DND-41 (cell line): Measurements from ENCODE around the gene NME3.

Experiments used
- ATAC-seq: fragments of 200-7000 bp; cut with Tn5 transposase; 3 replicates; pipeline ENCODE4 v1.9.1; 2021; ENCODE audit warnings: low read depth; ENCODE audit not compliant: insufficient read depth
- DNase-seq: peaks from one replicate; pipeline ENCODE4 v3.0.0-alpha.2; 2020
- H2AFZ ChIP-seq: 2 replicates; pipeline ENCODE4 v1.6.0; 2012; ENCODE audit warnings: low read depth, low read length
- H3K27ac ChIP-seq: 2 replicates; pipeline ENCODE4 v1.5.1; 2012; ENCODE audit warnings: low read length, inconsistent platforms
- H3K27me3 ChIP-seq: fragments of 200-600 bp; sonication (generic); 2 replicates; pipeline ENCODE4 v1.6.0; 2012; ENCODE audit warnings: low read length, mild to moderate bottlenecking, inconsistent platforms; ENCODE audit not compliant: insufficient read depth, poor library complexity
- H3K36me3 ChIP-seq: 2 replicates; pipeline ENCODE4 v1.5.1; 2012; ENCODE audit warnings: low read length, inconsistent platforms; ENCODE audit not compliant: insufficient read depth
- H3K4me1 ChIP-seq: 2 replicates; pipeline ENCODE4 v1.5.1; 2012; ENCODE audit warnings: mild to moderate bottlenecking, low read length; ENCODE audit not compliant: insufficient read depth
- H3K4me2 ChIP-seq: 2 replicates; pipeline ENCODE4 v1.6.0; 2012; ENCODE audit warnings: mild to moderate bottlenecking, moderate library complexity, low read length, inconsistent platforms; ENCODE audit not compliant: insufficient read depth
- H3K4me3 ChIP-seq, 2 experiments: fragments of 200-600 bp in 1 of 2; shearing (Covaris generic) in 1 of 2; 2 replicates each; pipeline ENCODE4 v1.5.1; 2012 to 2016; ENCODE audit warnings: inconsistent platforms in 2 of 2, low read length in 2 of 2, mild to moderate bottlenecking in 2 of 2, low read depth in 1 of 2, moderate library complexity in 1 of 2
- H3K79me2 ChIP-seq: 2 replicates; pipeline ENCODE4 v1.6.0; 2012; ENCODE audit warnings: low read length, inconsistent platforms; ENCODE audit not compliant: insufficient read depth
- H3K9ac ChIP-seq: 2 replicates; pipeline ENCODE4 v1.6.0; 2012; ENCODE audit warnings: low read depth, mild to moderate bottlenecking, inconsistent platforms, low read length, moderate library complexity
- H3K9me3 ChIP-seq: 2 replicates; pipeline ENCODE4 v1.5.1; 2012; ENCODE audit warnings: low read length, moderate library complexity, mild to moderate bottlenecking, inconsistent platforms; ENCODE audit not compliant: insufficient read depth, severe bottlenecking
- H4K20me1 ChIP-seq: 2 replicates; pipeline ENCODE4 v1.6.0; 2012; ENCODE audit warnings: low read length; ENCODE audit not compliant: insufficient read depth
- CTCF ChIP-seq: IDR thresholded peaks from 2 replicates; pipeline ENCODE4 v1.5.1; 2012; ENCODE audit warnings: borderline replicate concordance, low read length, moderate library complexity, mild to moderate bottlenecking; ENCODE audit not compliant: poor library complexity, severe bottlenecking; ENCODE audit errors: extremely low read depth
- EZH2 ChIP-seq: IDR thresholded peaks from 3 replicates; pipeline ENCODE4 v1.6.1; 2012; ENCODE audit warnings: borderline replicate concordance, low read depth, mild to moderate bottlenecking, moderate library complexity, low read length, inconsistent platforms; ENCODE audit not compliant: severe bottlenecking

NME3 gene

GRCh38 chr16:1761751-1762150 lies 9.6 kb downstream of the NME3 start:
- H3K9me3 ChIP-seq: no peaks in the 10 kb centered on the region
- ATAC-seq (no peak), DNase-seq (no peak)
- H2AFZ ChIP-seq: no peak overlapping the region
- peaks cover 77% of the 10 kb centered on the region for H3K36me3 ChIP-seq
- no peak overlapping the region for H3K4me3 ChIP-seq
- H3K79me2 ChIP-seq: no peaks in the 10 kb centered on the region
- peaks cover 3% of the 10 kb centered on the region; the same call in 1 of the 2 replicates for H4K20me1 ChIP-seq
- no peak overlapping the region for H3K9ac ChIP-seq
- H3K27ac ChIP-seq: no peak overlapping the region
- H3K27me3 ChIP-seq: no peaks in the 10 kb centered on the region
- no peak for TF ChIP-seq CTCF
- H3K4me1 ChIP-seq: no peaks in the 10 kb centered on the region
- no peak overlapping the region for H3K4me2 ChIP-seq

- no peaks in the 10 kb centered on the region for H3K27me3 ChIP-seq
- DNase-seq (no peak), ATAC-seq (no peak)
- no peak overlapping the region for H3K9ac ChIP-seq
- H4K20me1 ChIP-seq: peaks cover 3% of the 10 kb centered on the region; the same call in 1 of the 2 replicates
- H3K4me2 ChIP-seq: no peak overlapping the region
- H3K36me3 ChIP-seq: peaks cover 70% of the 10 kb centered on the region
- no peaks in the 10 kb centered on the region for H3K4me1 ChIP-seq
- H3K9me3 ChIP-seq: no peaks in the 10 kb centered on the region
- H3K79me2 ChIP-seq: no peaks in the 10 kb centered on the region
- no peak overlapping the region for H3K4me3 ChIP-seq
- no peak overlapping the region for H3K27ac ChIP-seq
- H2AFZ ChIP-seq: no peak overlapping the region
- TF ChIP-seq CTCF: no peak
- TF ChIP-seq EZH2: no peak
Observed at GRCh38 chr16:1760911-1761310, 10.4 kb downstream of the NME3 start.

GRCh38 chr16:1759511-1759910 lies 11.8 kb downstream of the NME3 start:
- H3K27ac ChIP-seq: no peak overlapping the region
- H3K27me3 ChIP-seq: no peaks in the 10 kb centered on the region
- peaks cover 3% of the 10 kb centered on the region; the same call in 1 of the 2 replicates for H4K20me1 ChIP-seq
- H2AFZ ChIP-seq: no peak overlapping the region
- DNase-seq (no peak), ATAC-seq (no peak)
- TF ChIP-seq CTCF (no peak), EZH2 (no peak)
- H3K9me3 ChIP-seq: no peaks in the 10 kb centered on the region
- peaks cover 65% of the 10 kb centered on the region for H3K36me3 ChIP-seq
- no peak overlapping the region for H3K4me3 ChIP-seq
- H3K4me1 ChIP-seq: no peaks in the 10 kb centered on the region
- no peak overlapping the region for H3K9ac ChIP-seq
- no peaks in the 10 kb centered on the region for H3K79me2 ChIP-seq
- no peak overlapping the region for H3K4me2 ChIP-seq

GRCh38 chr16:1758923-1759322 lies 12.4 kb downstream of the NME3 start:
- DNase-seq: no peak
- H3K4me2 ChIP-seq: no peak overlapping the region
- peaks cover 63% of the 10 kb centered on the region for H3K36me3 ChIP-seq
- no peak overlapping the region for H3K9ac ChIP-seq
- H3K9me3 ChIP-seq: no peaks in the 10 kb centered on the region
- no peaks in the 10 kb centered on the region for H3K27me3 ChIP-seq
- no peaks in the 10 kb centered on the region for H3K4me1 ChIP-seq
- no peaks in the 10 kb centered on the region for H3K79me2 ChIP-seq
- no peak overlapping the region for H3K27ac ChIP-seq
- H2AFZ ChIP-seq: no peak overlapping the region
- no peak overlapping the region for H3K4me3 ChIP-seq
- TF ChIP-seq EZH2: no peak
- TF ChIP-seq CTCF: no peak
- peaks cover 3% of the 10 kb centered on the region; the same call in 1 of the 2 replicates for H4K20me1 ChIP-seq
- no peak for ATAC-seq
